Measurements from ENCODE around the gene EPN3. TPM values are rescaled to one million over a fixed set of nuclear protein-coding genes. Genes with fewer than 3 reads are reported as not detected.
A peak's percentile ranks its signal among the peaks of the same experiment; 100 is the strongest.

EPN3 gene
- 38.5 TPM for total RNA-seq

DNA sequence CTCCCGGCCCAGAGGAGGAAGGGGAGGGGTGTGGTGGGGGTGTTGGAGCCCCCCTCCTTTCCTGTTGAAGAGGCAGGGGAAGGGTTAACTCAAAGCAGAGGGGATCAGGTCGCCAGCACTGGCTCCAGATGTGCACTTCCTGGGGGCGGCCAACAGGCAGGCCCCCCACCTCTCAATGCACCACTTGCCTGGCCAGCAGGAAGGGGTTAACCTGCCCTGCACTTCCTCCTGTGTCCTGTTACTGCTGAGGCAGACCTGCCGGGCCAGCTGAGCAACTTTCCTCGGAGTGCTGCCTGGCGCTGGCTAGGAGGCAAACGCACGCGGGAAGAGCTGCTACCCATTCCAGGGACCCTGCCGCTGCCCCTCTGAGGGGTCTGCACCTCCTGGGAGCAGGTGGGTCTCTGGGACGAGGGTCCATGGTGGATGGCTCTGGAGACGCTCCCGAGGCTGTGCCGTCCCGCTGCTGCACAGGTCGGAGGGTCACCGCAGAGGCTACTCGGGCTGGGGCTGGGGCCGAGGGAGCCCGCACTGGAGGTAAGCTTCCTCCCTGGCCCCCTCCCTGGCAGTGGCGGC, at the start of gene EPN3:
TSS of gene EPN3 (plus strand) at position 284 of the 573 bp plus-strand sequence. CDS start 3,822 bp downstream, outside the sequence.
- ATAC-seq, result peak; percentile 64

DNA sequence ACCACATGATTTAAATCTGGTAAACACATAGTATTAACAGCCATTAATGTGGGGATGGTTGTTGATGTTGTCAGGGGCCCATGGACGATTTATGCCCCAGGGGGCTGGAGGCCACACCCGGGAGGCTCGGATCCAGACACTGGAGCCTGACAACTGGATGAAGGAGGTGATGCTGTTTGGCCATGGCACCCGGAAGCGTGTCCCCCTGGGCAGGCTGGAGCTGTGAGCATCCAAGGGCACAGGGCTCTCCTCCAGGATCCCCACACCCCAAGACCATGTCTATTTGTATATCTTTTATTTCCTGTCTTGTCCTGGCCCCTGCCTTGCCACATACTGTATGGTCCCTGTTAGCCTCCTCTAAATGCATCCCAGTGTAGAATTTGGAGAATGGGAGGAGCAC, 49.3 kb upstream of the EPN3 start:
- ATAC-seq, result no peak

DNA sequence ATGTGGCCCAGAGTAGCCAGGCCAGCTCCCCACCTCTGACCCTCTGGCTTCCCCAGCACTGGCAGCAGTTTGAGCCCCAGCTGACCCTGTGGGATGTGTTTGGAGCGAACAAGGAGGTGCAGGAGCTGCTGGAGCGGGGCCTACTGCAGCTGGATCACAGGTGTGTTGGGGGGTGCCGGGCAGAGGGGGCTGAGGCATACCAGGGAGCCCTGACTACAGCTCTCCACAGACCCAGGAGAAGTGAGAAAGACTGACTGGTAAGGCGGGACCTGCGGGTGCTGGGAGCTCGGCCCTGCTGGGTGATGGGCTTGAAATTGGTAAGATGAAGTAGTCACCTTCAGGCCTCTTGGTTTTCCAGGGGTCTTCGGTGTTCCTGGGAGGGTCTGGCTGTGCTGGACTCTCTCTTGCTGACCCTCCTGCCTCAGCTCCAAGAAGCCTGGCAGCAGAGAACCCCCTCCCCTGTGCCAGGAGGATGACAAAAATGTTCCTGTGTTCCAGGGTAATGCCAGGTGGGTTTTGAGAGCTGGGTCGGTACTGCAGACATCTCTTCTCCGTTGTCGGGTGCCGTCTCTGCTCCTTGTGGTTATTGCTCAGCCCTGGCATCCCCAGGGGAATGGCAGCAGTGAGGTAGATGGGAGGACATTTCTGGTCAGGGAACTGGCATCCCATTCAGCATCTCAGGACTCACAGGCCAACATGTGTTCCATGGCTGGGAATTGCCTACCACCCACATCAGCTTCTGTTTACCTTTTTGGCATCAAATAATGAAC, 48.0 kb upstream of the EPN3 start:
- ATAC-seq, result no peak

DNA sequence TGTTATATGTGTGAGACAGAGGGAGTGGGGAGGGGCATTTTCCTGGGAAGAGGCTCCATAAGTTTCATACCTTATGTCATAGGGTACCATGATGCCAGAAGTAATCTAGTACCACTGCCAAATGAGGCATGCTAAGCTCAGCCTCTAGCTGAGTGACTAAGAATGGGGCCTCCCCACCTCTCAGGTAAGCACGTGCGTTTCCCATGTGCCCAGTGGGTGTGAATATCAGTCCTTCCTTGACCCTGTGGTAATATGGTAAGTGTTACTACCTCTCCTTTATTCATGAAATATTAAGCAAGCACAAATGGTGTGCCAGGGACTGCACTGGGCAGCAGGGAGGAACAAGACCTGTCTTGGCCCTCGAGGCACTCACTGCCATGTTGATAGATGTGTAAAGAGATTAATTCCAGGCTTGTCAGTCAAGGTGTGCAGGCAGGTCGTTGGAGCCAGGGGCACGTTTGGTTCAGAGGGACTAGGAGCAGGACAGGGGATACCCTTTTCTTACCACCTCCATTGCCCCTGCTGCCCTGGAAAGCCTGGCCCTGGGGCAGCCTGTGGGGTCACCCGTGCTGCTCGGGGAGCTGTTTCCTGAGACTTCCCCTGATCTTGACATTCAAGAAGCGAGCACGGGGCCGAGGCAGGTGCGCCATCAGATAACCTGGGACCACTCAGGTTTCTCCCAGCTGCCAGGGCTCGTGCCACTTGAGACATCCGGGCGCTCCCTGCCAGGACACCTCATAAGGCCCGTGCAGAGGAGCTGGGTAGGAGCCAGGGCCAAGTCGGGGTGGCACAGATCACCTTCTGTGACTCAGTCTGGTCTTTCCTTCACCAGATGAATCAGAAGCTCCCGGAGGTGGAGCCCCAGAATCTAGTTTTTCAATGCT, 45.1 kb upstream of the EPN3 start:
- ATAC-seq, result peak; percentile 95

DNA sequence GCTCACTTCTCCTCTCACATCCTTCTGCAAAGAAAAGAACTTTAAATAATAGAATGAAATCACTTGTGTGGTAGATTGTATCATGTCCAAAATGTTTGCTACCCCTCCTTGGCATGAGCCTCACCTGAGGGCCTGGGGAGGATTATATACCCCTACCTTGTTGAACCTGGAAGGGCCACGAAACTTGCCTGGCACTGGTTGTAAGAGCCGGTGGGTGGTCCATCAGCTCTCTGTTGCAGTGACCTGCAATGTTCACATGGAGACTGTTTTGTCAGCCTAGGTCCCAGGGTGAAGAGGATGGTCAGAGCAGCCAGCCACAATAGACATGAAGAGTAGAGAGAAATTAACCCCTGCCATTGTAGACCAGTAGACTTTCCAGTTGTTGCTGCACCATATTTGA, 43.7 kb upstream of the EPN3 start:
- ATAC-seq, result no peak

DNA sequence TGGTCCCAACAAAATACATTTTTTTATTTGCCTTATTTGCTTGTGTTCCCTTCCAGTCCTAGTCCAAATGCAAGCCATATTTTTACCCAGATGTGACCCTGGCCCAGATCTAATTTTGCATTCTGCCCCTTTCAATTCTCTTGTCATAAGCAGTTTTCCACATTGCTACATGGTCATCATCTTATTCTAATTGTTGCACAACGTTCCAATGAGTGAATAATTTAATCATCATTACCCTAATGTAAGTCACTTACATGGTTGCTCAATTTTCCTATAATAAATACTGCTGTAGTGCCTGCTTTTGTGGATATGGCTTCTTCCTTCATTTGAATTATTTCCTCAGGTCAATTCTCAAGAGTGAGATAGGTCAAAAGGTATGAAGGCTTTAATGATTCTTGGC, 41.0 kb upstream of the EPN3 start:
- ATAC-seq, result no peak

DNA sequence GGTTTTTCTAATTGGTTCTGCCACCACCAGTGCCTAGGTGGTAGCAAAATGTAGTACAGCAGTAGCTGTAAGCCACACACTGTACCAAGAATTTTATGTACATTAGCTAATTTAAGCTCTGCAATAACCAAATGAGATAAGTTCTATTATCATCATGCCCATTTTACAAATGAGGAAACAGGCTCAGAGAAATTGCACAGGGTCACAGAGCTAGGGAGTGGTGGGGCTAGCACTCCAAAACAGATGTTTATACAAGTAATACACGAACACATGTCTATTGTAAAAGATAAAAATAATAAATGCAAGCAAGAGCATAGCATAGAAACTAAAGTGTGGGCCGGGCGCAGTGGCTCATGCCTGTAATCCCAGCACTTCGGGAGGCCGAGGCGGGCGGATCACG, 40.3 kb upstream of the EPN3 start:
- ATAC-seq, result no peak

DNA sequence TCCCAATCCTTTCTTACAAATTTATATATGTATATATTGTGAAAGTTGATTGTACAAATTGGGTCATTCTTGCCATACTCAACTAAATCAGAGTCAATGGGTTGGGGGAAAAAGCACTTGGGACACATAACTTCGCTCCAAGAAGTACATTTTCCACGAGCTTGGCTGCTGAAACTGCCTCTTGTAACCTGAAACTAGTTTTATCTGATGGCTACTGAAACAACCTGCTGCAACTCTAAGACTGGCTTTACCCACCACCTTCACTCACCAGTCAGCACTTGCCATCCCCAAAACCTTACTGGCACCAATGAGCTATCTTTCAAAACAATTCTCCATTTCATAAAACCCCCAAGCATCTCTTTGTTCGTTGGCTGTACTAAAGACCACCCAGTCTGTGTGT, 38.8 kb upstream of the EPN3 start:
- ATAC-seq, result no peak

DNA sequence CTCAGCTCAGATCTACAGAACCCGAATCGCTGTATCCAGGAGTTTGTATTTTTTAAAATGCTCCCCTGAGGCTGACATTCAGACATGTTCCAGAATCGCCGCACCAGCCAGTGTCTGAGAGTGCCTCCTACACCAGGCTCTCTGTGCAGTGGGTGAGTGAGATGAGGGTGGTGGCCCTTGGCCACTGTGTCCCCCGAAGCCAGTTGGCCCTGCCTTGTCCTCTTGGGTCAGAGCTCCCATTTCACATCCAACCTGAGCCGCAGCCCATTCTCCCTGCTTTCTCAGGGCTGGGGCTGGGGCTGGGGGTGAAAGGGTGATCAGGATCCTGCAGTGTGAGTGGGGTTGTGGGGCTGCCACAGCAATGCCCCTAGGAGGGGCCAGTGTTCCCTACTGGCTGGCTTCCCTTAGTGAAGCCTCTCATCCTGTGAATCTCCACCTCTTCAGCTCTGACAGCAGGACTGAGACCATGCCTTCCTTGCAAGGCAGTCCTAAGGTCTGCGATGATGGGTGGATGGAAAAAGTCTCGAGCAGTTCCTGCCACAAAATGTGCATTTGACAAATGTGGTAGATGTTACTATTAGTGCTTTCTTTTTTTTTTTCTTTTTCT, 37.2 kb upstream of the EPN3 start:
- no peak for ATAC-seq

DNA sequence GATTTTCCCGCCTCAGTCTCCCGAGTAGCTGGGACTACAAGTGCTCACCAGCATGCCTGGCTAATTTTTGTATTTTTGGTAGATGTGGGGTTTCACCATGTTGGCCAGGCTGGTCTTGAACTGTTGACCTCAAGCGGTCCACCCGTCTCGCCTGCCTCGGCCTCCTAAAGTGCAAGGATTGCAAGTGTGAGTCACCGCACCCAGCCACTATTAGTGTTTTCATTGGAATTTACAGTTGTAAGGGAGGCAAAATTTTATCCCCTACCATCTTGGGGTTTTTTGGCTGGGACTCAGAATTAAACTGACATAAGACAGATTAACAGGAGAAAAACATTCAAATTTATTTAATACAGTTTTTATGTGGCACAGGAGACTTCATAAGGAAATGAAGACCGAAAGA, 36.6 kb upstream of the EPN3 start:
- no peak for ATAC-seq

DNA sequence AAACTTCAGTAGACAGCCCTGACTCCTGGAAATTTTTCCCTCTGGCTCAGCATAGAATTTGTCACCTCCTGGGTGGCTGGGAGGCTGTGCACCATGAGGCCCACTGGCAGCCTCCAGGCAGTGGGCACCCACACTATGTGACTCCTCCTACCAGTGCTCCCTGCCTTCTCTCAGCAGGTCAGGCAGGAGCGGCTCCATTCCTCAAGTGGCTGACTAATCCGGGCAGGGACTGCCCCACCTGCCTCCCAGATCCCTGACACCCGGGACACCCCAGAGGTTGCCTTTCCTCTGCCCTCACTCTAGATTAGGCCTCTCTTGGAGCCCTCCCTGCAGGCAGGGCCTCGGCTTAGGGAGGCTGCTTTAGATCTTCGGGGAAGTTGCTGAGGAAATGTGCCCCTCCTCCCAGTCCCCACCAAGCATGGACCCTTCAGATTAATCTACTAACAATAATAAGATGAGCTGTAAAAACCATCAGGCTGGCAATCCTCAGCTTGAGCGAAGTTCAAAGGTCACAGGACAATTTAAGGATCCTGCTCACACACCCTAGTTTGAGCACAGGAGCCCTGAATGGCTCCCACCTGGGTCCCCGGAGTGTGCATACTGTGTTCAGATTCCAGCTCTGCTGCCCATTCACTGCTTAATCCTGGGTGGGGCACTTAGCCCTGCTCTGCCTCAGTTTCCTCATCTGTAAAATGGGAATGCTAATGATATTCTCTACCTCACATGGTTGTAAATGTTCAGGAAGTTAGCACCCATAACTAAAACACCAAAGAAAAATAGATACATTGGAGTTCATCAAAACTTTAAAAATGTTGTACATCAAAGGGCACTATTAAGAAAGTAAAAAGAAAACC, 34.3 kb upstream of the EPN3 start:
- ATAC-seq, result peak; percentile 97

DNA sequence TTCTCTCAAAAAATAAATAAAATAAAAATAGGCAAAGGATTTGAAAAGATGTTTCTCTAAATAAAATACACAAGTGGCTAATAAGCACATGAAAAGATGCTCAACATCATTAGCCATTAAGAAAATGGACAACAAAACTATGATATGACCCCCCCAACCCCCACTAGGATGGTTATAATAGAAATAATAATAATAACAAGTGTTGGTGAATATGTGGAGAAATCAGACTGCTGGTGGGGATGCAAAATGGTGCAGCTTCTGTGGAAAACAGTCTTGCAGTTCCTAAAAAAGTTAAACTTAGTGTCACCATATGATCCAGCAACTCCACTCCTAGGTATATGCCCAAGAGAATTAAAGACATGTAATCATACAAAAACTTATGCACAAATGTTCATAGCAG, 33.3 kb upstream of the EPN3 start:
- ATAC-seq, result no peak

DNA sequence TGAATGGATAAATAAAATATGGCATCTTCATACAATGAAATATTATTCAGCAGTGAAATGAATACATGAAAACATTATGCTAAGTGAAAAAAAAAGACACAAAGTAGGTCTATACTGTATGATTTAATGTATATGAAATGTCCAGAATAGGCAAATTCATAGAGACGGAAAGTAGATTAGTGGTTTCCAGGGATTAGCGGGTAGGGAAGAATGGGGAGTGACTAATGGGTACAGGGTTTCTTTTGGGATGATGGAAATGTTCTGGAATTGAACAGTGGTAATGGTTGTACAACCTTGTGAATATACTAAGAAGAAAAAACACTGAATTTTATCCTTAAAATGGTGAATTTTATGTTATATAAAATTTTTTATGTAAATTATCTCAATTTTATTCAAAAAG, 32.8 kb upstream of the EPN3 start:
- no peak for ATAC-seq

DNA sequence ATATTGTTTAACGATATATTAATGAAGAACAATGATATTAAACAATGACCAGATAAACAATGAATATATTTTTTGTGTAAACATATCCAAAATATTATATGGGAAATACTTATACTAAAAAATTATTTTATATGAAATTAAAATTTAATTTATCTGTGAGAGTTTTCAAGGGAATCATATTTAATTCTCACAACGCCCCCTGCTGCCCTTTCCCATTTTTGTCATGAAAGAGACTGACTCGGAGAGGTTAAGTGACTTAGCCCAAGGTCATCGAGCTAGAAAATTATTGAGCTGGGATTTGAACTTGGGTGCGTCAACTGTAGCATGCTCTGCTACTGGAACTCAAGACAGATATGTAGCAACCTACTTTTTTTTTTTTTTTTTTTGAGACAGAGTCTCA, 31.5 kb upstream of the EPN3 start:
- ATAC-seq, result no peak

DNA sequence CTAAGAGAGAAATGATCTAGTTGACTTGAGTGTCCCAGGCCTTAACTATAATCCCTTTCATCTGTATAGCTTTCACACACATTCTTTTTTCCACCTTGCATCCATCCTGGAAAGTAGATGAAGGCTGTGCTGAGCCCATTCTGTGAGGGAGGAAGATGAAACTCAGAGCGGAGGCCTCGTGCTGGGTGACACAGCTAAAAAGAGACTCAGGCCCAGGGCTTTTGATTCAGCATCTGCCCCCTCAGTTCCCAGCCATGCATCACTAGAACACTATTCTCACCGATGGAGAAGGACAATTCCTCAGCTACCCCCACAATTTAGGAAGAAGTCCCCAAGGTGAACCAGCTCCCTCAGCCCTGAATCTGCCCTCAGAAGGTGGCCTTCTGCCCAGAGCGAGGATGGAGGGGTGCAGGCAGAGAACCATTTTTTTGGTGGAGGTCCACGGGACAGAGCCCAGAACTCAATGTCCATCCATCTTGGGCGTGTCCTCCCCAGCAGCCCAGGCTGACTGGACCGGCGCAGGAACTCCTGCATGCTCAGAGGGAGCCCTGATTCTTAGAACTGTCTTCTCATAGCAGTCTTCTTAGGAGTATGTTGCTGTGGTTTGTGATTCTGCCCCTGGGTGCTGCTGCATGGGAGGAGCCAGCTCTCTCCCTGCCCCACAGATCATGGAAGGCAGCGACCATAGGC, 30.1 kb upstream of the EPN3 start:
- no peak for ATAC-seq

DNA sequence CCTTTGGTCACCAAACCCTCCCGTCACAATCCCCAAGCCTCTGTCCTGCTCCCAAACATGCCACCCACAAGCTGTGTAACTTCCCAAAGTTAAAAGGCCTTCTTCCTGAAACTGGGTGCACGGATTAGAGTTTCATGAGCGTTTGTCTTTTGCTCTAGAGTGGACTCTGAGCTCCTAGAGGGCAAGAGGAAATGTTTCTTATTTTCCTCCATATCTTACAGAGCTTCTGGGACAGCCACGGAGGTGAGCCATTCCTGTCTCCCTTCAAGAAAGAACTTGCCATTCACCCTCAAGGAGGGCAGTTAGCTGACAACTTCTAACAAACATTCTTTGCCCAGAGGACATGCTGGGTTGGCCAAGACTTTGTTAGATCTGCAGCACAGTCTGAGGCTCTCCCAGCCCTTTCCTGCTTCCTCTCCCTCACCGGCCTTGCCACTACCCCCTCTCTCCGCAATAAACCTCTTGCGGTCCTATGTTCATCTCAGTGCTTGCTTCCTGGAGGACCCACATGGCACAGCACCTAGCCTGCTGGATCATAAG, 26.9 kb upstream of the EPN3 start:
- no peak for ATAC-seq

DNA sequence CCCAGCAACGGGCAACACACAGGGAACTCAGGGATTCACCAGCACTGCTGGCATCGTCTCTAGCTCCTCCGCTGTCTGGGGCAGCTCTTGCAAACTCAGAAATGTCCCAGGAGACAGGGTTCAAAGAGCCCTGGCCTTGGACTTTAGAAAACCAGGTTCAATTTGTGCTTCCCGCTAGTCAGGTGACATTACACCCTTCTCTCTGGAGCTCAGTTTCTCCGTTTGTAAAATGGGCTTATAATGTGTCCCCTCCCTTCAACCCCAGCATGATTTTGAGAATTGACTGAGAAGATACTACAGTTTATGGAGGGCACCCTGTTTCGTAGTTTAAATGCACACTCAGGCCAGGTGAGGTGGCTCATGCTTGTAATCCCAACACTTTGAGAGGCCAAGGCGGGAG, 26.2 kb upstream of the EPN3 start:
- ATAC-seq, result no peak

DNA sequence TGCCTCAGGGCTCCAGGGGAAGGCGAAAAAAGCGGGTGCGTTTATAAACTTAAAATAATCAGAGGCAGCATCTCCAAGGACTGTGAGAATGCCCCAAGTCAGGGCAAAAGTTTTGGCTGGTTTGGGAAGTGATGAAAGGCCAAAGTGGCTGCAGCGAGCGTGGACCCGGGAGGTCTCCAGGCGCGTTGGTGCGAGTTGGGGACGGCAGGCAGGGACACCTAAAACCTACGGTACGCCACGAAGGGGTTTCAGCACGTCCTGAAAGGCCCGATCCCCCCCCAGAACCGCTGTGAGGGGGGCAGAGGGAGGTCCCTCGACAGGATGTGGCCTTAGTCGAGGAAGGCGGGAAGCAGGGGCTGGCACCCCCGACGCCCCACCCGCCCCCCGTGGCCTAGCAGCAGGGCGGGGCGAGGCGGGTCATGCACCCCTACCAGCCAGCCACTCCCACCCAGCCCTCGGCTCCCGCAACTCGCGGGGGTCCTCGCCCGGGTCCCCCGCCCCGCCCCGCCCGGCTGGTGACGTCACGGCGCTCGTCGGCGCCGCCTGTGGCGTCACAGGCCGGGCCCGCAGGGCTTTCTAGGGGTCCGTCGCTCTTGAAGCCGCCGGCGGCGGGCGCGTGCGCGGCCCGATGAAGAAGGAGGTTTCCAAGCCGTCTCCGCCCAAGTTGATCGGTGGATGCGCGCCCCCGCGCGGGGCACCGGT, 24.5 kb upstream of the EPN3 start, which contains the start of gene MYCBPAP:
TSS of gene MYCBPAP (plus strand) at position 569 of the 702 bp plus-strand sequence. CDS start 236 bp downstream, outside the sequence.
- ATAC-seq, result peak; percentile 33

DNA sequence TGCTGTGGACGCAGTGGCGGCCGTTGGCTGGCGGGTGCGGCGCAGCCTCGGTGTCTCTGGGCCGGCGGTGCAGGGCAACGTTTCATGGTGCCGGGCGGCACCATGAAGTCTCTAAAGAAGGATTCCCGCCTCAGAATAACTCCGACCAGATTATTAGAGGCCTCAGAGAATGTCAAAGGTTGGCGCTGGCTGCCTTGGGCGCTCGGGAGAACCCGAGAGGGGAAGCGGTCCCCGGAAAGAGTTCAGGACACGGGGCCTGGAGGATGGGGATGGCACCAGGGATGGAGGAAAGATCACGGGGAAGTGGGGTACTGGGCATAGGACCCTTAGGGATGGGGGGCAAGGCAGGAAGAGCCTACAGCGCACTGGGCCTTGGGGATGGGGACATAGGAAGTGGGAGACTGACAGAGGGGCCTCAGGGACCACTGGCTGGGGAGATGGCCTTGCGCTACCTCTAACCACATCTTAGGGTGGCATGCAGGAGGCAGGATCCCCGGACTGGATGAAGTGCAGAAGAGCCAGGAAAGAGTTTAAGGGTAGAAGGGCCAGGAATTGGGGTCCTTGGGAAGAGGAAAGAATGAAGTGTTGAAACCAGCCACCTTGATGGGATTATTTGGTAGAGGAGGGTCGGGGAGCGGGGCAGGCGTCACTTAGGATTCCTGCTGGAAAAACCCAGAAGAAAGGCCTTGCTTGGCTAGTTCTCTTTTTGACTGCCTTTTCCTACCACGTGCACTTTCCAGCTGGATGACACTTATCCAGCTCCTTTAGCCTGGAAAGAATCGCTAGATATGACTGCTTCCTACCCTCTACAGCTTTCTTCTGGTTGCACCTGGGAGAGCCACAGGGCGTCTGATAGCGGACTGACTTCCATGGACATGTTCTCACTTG, 23.7 kb upstream of the EPN3 start:
- ATAC-seq, result no peak

Measured in esophagus mucosa (tissue), 1 donor.